ENCODE data around the gene RMRP.

DNA sequence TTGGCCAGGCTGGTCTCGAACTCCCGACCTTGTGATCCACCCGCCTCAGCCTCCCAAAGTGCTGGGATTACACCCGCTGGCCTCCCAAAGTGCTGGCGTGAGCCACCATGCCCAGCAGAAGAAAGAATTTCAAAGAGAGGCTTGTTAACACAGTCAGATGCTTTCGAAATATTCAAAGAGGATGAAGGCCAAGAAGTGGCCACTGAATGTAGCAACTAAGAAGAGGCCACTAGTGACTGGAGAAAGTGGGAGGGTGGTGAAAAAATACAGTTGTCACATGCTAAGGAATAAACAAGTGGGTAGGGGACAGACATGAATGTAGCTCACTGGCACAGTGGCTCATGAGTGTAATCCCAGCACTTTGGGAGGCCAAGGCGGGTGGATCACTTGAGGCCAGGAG is 44.9 kb upstream of the RMRP start:
- TF ChIP-seq, protein P1, sequence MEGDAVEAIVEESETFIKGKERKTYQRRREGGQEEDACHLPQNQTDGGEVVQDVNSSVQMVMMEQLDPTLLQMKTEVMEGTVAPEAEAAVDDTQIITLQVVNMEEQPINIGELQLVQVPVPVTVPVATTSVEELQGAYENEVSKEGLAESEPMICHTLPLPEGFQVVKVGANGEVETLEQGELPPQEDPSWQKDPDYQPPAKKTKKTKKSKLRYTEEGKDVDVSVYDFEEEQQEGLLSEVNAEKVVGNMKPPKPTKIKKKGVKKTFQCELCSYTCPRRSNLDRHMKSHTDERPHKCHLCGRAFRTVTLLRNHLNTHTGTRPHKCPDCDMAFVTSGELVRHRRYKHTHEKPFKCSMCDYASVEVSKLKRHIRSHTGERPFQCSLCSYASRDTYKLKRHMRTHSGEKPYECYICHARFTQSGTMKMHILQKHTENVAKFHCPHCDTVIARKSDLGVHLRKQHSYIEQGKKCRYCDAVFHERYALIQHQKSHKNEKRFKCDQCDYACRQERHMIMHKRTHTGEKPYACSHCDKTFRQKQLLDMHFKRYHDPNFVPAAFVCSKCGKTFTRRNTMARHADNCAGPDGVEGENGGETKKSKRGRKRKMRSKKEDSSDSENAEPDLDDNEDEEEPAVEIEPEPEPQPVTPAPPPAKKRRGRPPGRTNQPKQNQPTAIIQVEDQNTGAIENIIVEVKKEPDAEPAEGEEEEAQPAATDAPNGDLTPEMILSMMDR (IDR thresholded peaks at IDR 0.05; ENCODE audit: insufficient read depth, low read length): no peak
- TF ChIP-seq, protein P2, sequence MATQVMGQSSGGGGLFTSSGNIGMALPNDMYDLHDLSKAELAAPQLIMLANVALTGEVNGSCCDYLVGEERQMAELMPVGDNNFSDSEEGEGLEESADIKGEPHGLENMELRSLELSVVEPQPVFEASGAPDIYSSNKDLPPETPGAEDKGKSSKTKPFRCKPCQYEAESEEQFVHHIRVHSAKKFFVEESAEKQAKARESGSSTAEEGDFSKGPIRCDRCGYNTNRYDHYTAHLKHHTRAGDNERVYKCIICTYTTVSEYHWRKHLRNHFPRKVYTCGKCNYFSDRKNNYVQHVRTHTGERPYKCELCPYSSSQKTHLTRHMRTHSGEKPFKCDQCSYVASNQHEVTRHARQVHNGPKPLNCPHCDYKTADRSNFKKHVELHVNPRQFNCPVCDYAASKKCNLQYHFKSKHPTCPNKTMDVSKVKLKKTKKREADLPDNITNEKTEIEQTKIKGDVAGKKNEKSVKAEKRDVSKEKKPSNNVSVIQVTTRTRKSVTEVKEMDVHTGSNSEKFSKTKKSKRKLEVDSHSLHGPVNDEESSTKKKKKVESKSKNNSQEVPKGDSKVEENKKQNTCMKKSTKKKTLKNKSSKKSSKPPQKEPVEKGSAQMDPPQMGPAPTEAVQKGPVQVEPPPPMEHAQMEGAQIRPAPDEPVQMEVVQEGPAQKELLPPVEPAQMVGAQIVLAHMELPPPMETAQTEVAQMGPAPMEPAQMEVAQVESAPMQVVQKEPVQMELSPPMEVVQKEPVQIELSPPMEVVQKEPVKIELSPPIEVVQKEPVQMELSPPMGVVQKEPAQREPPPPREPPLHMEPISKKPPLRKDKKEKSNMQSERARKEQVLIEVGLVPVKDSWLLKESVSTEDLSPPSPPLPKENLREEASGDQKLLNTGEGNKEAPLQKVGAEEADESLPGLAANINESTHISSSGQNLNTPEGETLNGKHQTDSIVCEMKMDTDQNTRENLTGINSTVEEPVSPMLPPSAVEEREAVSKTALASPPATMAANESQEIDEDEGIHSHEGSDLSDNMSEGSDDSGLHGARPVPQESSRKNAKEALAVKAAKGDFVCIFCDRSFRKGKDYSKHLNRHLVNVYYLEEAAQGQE (IDR thresholded peaks at IDR 0.05; ENCODE audit: insufficient replicate concordance, low read depth): no peak

Data from HL-60 (cell line).